ENCODE results near the gene MSRB2.
A peak's percentile ranks its signal among the peaks of the same experiment; 100 is the strongest.
"Not testable (repeated sequence)": the region's sequence is repeated elsewhere in the genome, so short reads cannot be mapped to it uniquely, and the experiment has no call there.

The MSRB2 gene

GRCh38 chr10:23070092-23070912 lies 25.1 kb upstream of the MSRB2 start:
- DNase-seq (ENCODE audit: low read depth, low spot score), result not testable (repeated sequence)

- no peak for DNase-seq (ENCODE audit: low read depth, low spot score)
These were observed 24.5 kb upstream of the MSRB2 start for GRCh38 chr10:23070913-23071218.

- not testable (repeated sequence) for DNase-seq (ENCODE audit: low read depth, low spot score)
These were observed 22.8 kb upstream of the MSRB2 start for GRCh38 chr10:23072593-23072992.

GRCh38 chr10:23073527-23073926 lies 21.9 kb upstream of the MSRB2 start:
- no peak for DNase-seq (ENCODE audit: low read depth, low spot score)

- no peak for DNase-seq (ENCODE audit: low read depth, low spot score)
These were observed 19.7 kb upstream of the MSRB2 start for GRCh38 chr10:23075672-23076071.

GRCh38 chr10:23078114-23078513 lies 17.3 kb upstream of the MSRB2 start:
- no peak for DNase-seq (ENCODE audit: low read depth, low spot score)

GRCh38 chr10:23079700-23080099 lies 15.7 kb upstream of the MSRB2 start:
- DNase-seq (ENCODE audit: low read depth, low spot score), result no peak

- DNase-seq (ENCODE audit: low read depth, low spot score), result no peak
These were observed 15.1 kb upstream of the MSRB2 start for GRCh38 chr10:23080262-23080661.

- peak; percentile 28 for DNase-seq (ENCODE audit: low read depth, low spot score)
These were observed 14.1 kb upstream of the MSRB2 start for GRCh38 chr10:23081221-23081750.

- DNase-seq (ENCODE audit: low read depth, low spot score), result no peak
These were observed 13.5 kb upstream of the MSRB2 start for GRCh38 chr10:23081891-23082290.

GRCh38 chr10:23088609-23089008 lies 6.8 kb upstream of the MSRB2 start:
- DNase-seq (ENCODE audit: low read depth, low spot score), result no peak

GRCh38 chr10:23094786-23095403 lies 484 bp upstream of the MSRB2 start:
- no peak for DNase-seq (ENCODE audit: low read depth, low spot score)

- DNase-seq (ENCODE audit: low read depth, low spot score), result peak; percentile 69
These were observed 805 bp downstream of the MSRB2 start for GRCh38 chr10:23095966-23096801.

GRCh38 chr10:23096802-23097549 lies 1.6 kb downstream of the MSRB2 start:
- DNase-seq (ENCODE audit: low read depth, low spot score), result peak; percentile 12

GRCh38 chr10:23099079-23099478 lies 3.7 kb downstream of the MSRB2 start:
- no peak for DNase-seq (ENCODE audit: low read depth, low spot score)

- DNase-seq (ENCODE audit: low read depth, low spot score), result no peak
These were observed 4.4 kb downstream of the MSRB2 start for GRCh38 chr10:23099816-23100215.

GRCh38 chr10:23100331-23101030 lies 5.1 kb downstream of the MSRB2 start:
- DNase-seq (ENCODE audit: low read depth, low spot score), result no peak

GRCh38 chr10:23106331-23107072 lies 11.1 kb downstream of the MSRB2 start:
- no peak for DNase-seq (ENCODE audit: low read depth, low spot score)

GRCh38 chr10:23110722-23111516 lies 15.5 kb downstream of the MSRB2 start:
- no peak for DNase-seq (ENCODE audit: low read depth, low spot score)
